Neuronal stem cell (in vitro differentiated cells): ENCODE data around the gene ANKRD39.

Experiments
- DNase-seq: peaks from one replicate; pipeline ENCODE4 v3.0.0-alpha.2; 2013; ENCODE audit warnings: low spot score
- H2AFZ ChIP-seq: one replicate; pipeline ENCODE4 v1.6.1; 2013; ENCODE audit warnings: mild to moderate bottlenecking, low read length, inconsistent platforms
- H2AK5ac ChIP-seq: 2 replicates; pipeline ENCODE4 v1.6.1; 2013; ENCODE audit warnings: low read depth, mild to moderate bottlenecking, inconsistent platforms, low read length, moderate library complexity, mixed read lengths
- H2BK120ac ChIP-seq: 2 replicates; pipeline ENCODE4 v1.6.1; 2013; ENCODE audit warnings: low read depth, mild to moderate bottlenecking, inconsistent platforms, low read length, moderate library complexity, mixed read lengths
- H2BK12ac ChIP-seq: one replicate; pipeline ENCODE4 v1.6.1; 2013; ENCODE audit warnings: low read length, inconsistent platforms
- H2BK15ac ChIP-seq: 2 replicates; pipeline ENCODE4 v1.6.1; 2013; ENCODE audit warnings: mild to moderate bottlenecking, low read length, inconsistent platforms, mixed read lengths
- H2BK5ac ChIP-seq: one replicate; pipeline ENCODE4 v1.6.1; 2013; ENCODE audit warnings: inconsistent platforms, mild to moderate bottlenecking, low read length, moderate library complexity
- H3K14ac ChIP-seq: one replicate; pipeline ENCODE4 v1.6.1; 2013; ENCODE audit warnings: low read length, inconsistent platforms
- H3K18ac ChIP-seq: 2 replicates; pipeline ENCODE4 v1.6.1; 2013; ENCODE audit warnings: low read length, inconsistent platforms
- H3K23ac ChIP-seq: 2 replicates; pipeline ENCODE4 v1.6.1; 2013; ENCODE audit warnings: low read depth, mild to moderate bottlenecking, mixed read lengths, low read length, inconsistent platforms; ENCODE audit not compliant: poor library complexity
- H3K27ac ChIP-seq: replicated peaks from 3 replicates; pipeline ENCODE4 v1.5.1; 2013; ENCODE audit warnings: low read length, inconsistent platforms
- H3K27me3 ChIP-seq, 3 experiments: 2 replicates each; pipeline ENCODE4 v1.6.1; 2013; ENCODE audit warnings: low read length in 3 of 3, mild to moderate bottlenecking in 2 of 3, inconsistent platforms in 1 of 3, low read depth in 1 of 3, mixed read lengths in 1 of 3, moderate library complexity in 1 of 3; ENCODE audit not compliant: control insufficient read depth in 3 of 3, insufficient read depth in 3 of 3
- H3K36me3 ChIP-seq, 2 donors: replicated peaks in 1 of 2; 2 replicates each; pipeline ENCODE4 v1.6.1; 2013; ENCODE audit warnings: low read length in 2 of 2; ENCODE audit not compliant: control insufficient read depth in 2 of 2, insufficient read depth in 2 of 2
- H3K4ac ChIP-seq: 2 replicates; pipeline ENCODE4 v1.6.1; 2013; ENCODE audit warnings: inconsistent platforms, mild to moderate bottlenecking, low read length, moderate library complexity
- H3K4me1 ChIP-seq, 2 donors: 1 replicate in 1 of 2; 2 replicates in 1 of 2; pipeline ENCODE4 v1.6.1; 2013; ENCODE audit warnings: low read length in 2 of 2, low read depth in 1 of 2; ENCODE audit not compliant: control insufficient read depth in 2 of 2, insufficient read depth in 1 of 2
- H3K4me2 ChIP-seq: one replicate; pipeline ENCODE4 v1.6.1; 2013; ENCODE audit warnings: mild to moderate bottlenecking, low read length, inconsistent platforms; ENCODE audit not compliant: insufficient read depth, poor library complexity, severe bottlenecking
- H3K4me3 ChIP-seq, 2 donors: 2 replicates each; pipeline ENCODE4 v1.5.1; 2013; ENCODE audit warnings: low read length in 2 of 2, mild to moderate bottlenecking in 2 of 2, inconsistent platforms in 1 of 2, moderate library complexity in 1 of 2
- H3K79me1 ChIP-seq: one replicate; pipeline ENCODE4 v1.6.1; 2013; ENCODE audit warnings: low read depth, mild to moderate bottlenecking, inconsistent platforms, low read length, moderate library complexity
- H3K9ac ChIP-seq: one replicate; pipeline ENCODE4 v1.6.1; 2013; ENCODE audit warnings: mild to moderate bottlenecking, low read depth, low read length, inconsistent platforms; ENCODE audit not compliant: poor library complexity
- H3K9me3 ChIP-seq, 2 donors: replicated peaks in 1 of 2; 2 replicates each; pipeline versions ENCODE3 to v1.6.1; 2013; ENCODE audit warnings: low read length in 2 of 2, mild to moderate bottlenecking in 2 of 2, inconsistent platforms in 1 of 2, low read depth in 1 of 2, mixed read lengths in 1 of 2, moderate library complexity in 1 of 2; ENCODE audit not compliant: control insufficient read depth in 2 of 2, insufficient read depth in 1 of 2
- H4K8ac ChIP-seq: one replicate; pipeline ENCODE4 v1.6.1; 2013; ENCODE audit warnings: low read depth, mild to moderate bottlenecking, inconsistent platforms, low read length, moderate library complexity
- H4K91ac ChIP-seq: one replicate; pipeline ENCODE4 v1.6.1; 2013; ENCODE audit warnings: low read length, low read depth, mild to moderate bottlenecking, inconsistent platforms; ENCODE audit not compliant: poor library complexity
- WGBS, 2 donors: extraction: QIAGEN DNeasy Blood & Tissue Kit; methylation state at CpG; one replicate each; pipeline ENCODE4 v1.1.7; 2013; ENCODE audit warnings: missing lambda C conversion rate in 2 of 2, mixed read lengths in 1 of 2; ENCODE audit not compliant: insufficient read length in 2 of 2, insufficient replicate concordance in 1 of 2; ENCODE audit errors: extremely low coverage in 2 of 2; 5-methylcytosine and 5-hydroxymethylcytosine counted together

The ANKRD39 gene

DNA sequence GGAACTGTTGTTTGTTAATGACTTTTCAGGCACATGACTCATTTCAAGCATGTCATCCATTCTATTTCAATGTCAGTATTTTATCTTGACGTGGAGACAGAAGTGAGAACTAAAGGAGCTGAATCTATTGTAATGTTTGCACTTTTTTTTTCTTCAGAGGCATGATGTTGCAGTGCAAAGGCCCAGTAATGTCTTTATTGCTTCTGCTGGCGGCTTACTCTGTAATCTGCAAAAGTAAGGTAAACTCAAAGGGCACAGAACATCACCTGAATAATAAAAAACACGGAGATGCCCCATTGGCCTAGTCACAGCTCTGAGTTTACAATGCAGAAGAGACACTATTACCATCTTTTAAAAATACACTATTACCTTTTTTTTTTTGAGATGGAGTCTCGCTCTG is 44.2 kb downstream of the ANKRD39 start:
- H3K27me3 ChIP-seq = no peaks in the 10 kb centered on the region
- peaks cover 16 to 26% of the 10 kb centered on the region in 2 donors for H3K36me3 ChIP-seq
- H3K27ac ChIP-seq = no peak overlapping the region
- peaks cover 13 to 15% of the 10 kb centered on the region in 2 donors for H3K4me1 ChIP-seq
- no peak overlapping the region for H4K91ac ChIP-seq
- H3K4me2 ChIP-seq = no peak overlapping the region
- no peak overlapping the region for H3K4me3 ChIP-seq
- no peak overlapping the region for H2AFZ ChIP-seq
- H3K18ac ChIP-seq = no peak overlapping the region
- no peak overlapping the region for H2BK5ac ChIP-seq
- H3K9ac ChIP-seq = no peak overlapping the region
- no CpG with 5 or more reads among the region's 4 CpGs for WGBS, 2 donors
- H2BK15ac ChIP-seq = no peak overlapping the region
- H3K23ac ChIP-seq = no peak overlapping the region
- peaks cover 10% of the 10 kb centered on the region for H3K79me1 ChIP-seq
- no peak overlapping the region for H3K14ac ChIP-seq
- no peak overlapping the region for H2BK12ac ChIP-seq
- DNase-seq = no peak
- no peak overlapping the region for H2AK5ac ChIP-seq
- no peak overlapping the region for H2BK120ac ChIP-seq
- no peak overlapping the region for H4K8ac ChIP-seq
- no peak overlapping the region for H3K4ac ChIP-seq
- H3K9me3 ChIP-seq = no peaks in the 10 kb centered on the region

DNA sequence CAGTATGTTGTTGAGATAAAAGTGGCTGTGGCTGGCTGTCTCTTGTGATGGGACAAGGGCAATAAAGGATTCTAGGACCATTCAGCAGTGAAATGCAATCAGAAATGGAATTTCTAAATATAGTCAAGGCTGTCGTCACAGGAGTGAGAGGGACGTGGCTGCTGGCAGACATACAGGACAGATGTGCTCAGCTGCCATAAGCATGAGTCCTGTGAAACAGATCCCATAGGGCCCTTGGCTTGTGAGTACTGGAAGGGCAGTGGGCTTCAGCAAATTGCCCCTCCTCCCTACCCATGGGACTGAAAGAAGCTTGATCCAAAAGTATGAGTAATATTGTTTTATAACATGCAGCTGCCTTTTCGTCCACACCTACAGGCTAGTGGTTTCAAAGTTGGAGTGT is 45.9 kb downstream of the ANKRD39 start:
- no peak for DNase-seq
- no peak overlapping the region for H4K91ac ChIP-seq
- H3K4ac ChIP-seq = no peak overlapping the region
- no CpG with 5 or more reads among the region's 3 CpGs for WGBS, 2 donors
- no peak overlapping the region for H2BK12ac ChIP-seq
- H3K4me1 ChIP-seq = peaks cover 0 to 4% of the 10 kb centered on the region in 2 donors
- no peak overlapping the region for H3K4me2 ChIP-seq
- peaks cover 3% of the 10 kb centered on the region for H3K79me1 ChIP-seq
- H2BK15ac ChIP-seq = no peak overlapping the region
- H3K36me3 ChIP-seq = peaks cover 16 to 19% of the 10 kb centered on the region in 2 donors
- no peak overlapping the region for H3K4me3 ChIP-seq
- H2AFZ ChIP-seq = no peak overlapping the region
- H3K18ac ChIP-seq = no peak overlapping the region
- H3K27me3 ChIP-seq = no peaks in the 10 kb centered on the region
- H3K9me3 ChIP-seq = no peaks in the 10 kb centered on the region
- H2BK120ac ChIP-seq = no peak overlapping the region
- H2AK5ac ChIP-seq = no peak overlapping the region
- no peak overlapping the region for H4K8ac ChIP-seq
- H3K27ac ChIP-seq = no peak overlapping the region
- H2BK5ac ChIP-seq = no peak overlapping the region
- no peak overlapping the region for H3K9ac ChIP-seq
- no peak overlapping the region for H3K23ac ChIP-seq
- no peak overlapping the region for H3K14ac ChIP-seq

DNA sequence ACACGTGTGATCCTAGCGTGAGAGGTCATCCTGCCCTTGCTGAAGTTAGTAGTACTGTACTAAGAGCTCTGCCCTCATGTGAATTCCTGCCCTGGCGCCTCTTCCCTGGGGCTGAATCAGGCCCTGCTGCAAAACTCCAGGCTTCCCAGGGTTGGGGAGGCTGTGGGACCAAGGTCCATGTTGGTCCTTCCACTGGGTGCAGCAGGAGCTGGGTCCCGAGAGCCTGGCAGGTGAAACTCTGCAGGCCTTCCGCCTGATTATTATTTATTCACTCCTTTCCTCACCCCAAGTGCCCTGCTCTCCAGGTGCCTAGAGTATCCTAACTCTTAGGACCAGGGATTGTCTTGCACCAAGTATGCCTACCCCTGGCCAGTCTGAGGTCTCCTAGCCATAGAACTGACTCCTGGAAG is 47.0 kb downstream of the ANKRD39 start:
- DNase-seq = no peak
- H2BK15ac ChIP-seq = no peak overlapping the region
- H2BK12ac ChIP-seq = no peak overlapping the region

DNA sequence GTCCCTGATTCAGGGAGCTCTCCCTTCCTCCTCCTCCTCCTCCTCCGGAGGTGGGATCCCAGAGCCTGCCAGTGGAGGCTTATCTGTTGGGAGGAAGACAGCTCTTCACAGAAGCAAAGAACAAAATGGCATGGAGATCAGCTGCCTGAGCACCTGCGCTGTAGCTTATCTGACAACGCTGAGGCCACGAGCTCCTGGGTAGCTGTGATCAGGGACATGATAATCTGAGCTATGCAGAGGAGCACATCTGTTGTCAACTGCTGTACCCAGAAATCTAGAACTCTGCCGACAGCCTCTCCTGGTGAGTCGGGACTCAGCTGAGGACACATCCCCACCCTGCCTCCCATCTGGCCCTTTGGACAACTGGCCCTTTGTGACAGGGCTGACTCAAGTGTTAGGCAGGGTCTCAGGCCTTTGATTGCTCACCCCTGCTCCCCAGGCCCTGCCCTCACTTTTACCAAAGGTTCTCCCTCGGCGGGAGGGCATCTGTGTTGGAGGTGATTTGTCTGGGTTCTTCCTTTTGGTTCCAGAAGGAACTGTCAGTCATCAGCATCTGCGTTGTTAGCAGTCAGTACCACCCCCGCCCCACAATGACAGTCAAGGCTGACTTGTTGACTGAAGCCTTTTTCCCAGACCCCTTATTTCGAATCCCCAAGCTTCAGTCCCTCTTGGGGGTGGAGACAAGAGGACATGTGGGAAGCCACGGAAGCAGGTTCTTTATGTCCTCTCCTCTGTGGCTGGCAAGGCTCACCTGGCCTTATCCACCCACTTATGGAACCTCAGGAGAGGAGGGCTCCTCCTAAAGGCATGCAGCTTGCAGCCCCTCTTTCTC is 47.6 kb downstream of the ANKRD39 start:
- H3K18ac ChIP-seq = no peak overlapping the region
- WGBS, 2 donors = no CpG with 5 or more reads among the region's 12 CpGs
- H3K9ac ChIP-seq = no peak overlapping the region
- no peak overlapping the region for H2BK5ac ChIP-seq
- H3K4me1 ChIP-seq = peaks cover 0 to 1% of the 10 kb centered on the region in 2 donors
- H2AFZ ChIP-seq = no peak overlapping the region
- no peak overlapping the region for H2BK120ac ChIP-seq
- H3K23ac ChIP-seq = no peak overlapping the region
- peaks cover 16 to 19% of the 10 kb centered on the region in 2 donors for H3K36me3 ChIP-seq
- H3K27me3 ChIP-seq = no peaks in the 10 kb centered on the region
- H3K79me1 ChIP-seq = peaks cover 3% of the 10 kb centered on the region
- no peak overlapping the region for H3K4me3 ChIP-seq
- H2BK12ac ChIP-seq = no peak overlapping the region
- H3K27ac ChIP-seq = no peak overlapping the region
- H3K4me2 ChIP-seq = no peak overlapping the region
- H2AK5ac ChIP-seq = no peak overlapping the region
- no peak overlapping the region for H4K91ac ChIP-seq
- H4K8ac ChIP-seq = no peak overlapping the region
- H3K9me3 ChIP-seq = peaks cover 0 to 2% of the 10 kb centered on the region in 2 donors
- H3K14ac ChIP-seq = no peak overlapping the region
- no peak overlapping the region for H3K4ac ChIP-seq
- DNase-seq = no peak
- no peak overlapping the region for H2BK15ac ChIP-seq

More for the DNA sequence above, 47.0 kb downstream of the ANKRD39 start:
- Histone ChIP-seq H2AFZ (no peak overlapping the region), H3K23ac (no peak overlapping the region), H2BK5ac (no peak overlapping the region), H2BK120ac (no peak overlapping the region), H3K14ac (no peak overlapping the region), H3K9ac (no peak overlapping the region), H3K27ac (no peak overlapping the region), H3K4me2 (no peak overlapping the region), H3K4me3 (no peak overlapping the region), H3K27me3 (no peaks in the 10 kb centered on the region), H3K79me1 (peaks cover 3% of the 10 kb centered on the region), H3K36me3 (peaks cover 16 to 19% of the 10 kb centered on the region in 2 donors), H4K8ac (no peak overlapping the region), H2AK5ac (no peak overlapping the region), H3K4ac (no peak overlapping the region), H3K9me3 (peaks cover 0 to 2% of the 10 kb centered on the region in 2 donors), H3K18ac (no peak overlapping the region), H3K4me1 (peaks cover 0 to 4% of the 10 kb centered on the region in 2 donors), H4K91ac (no peak overlapping the region)
- WGBS, 2 donors = no CpG with 5 or more reads among the region's 5 CpGs
